ENCODE measurements around the gene POR. TPM values are rescaled to one million over a fixed set of nuclear protein-coding genes. Genes with fewer than 3 reads are reported as not detected.

Gene POR
- total and polyA plus RNA-seq, 2 of the 13 experiments (the other 11 are each of a cell fraction or from before 2014, with no cell fraction given) = 145 to 266 TPM

DNA sequence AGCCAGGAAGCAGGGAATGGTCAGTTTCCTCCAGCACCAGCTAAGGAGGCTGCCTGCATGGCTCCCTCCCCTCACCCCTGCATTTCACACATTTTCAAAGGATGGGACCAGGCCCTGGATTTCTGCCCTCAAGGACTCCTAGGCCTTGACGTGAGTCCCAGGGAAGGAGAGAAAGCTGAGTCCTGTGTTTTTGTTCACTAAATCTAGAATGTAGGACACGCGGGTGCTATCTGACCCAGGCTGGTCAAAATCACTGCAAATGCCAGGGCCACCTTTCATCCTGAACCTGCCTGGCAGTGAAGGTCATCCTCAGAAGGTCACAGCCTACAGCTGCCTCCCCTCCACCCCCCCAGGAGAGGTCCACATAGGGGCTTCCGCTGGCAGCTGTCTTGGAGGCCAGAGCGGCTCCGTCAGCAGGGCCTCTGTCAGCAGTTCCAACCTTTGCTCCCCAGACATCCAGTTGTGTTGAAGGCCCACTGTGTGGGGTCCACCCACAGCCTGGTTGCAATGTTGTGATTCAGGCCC, 18.1 kb upstream of the POR start:
- intact Hi-C loops (cut with micrococcal nuclease; ENCODE audit: unreplicated experiment) = no loop called here
- FAIRE-seq (peak; percentile 63), ATAC-seq (peak; percentile 56), DNase-seq (ENCODE audit: low spot score) (no peak)
- no TSS peak for BruUV-seq (replicated peaks)
- in situ Hi-C loops (cut with HindIII; ENCODE audit: extremely low pct_ligation_motif_present, low pct_unique_long_range_greater_than_20kb) = no loop called here
- Histone ChIP-seq H3K36me3 (replicated peaks in 1 of 2; ENCODE audit: control insufficient read depth in 1 of 2, insufficient read depth in 2 of 2, low read length in 2 of 2) (no peaks in the 10 kb centered on the region), H3K4me1 (ENCODE audit: insufficient read depth, low read length) (peaks cover 60% of the 10 kb centered on the region), H3K9ac (ENCODE audit: insufficient read depth, low read depth, low read length) (peak overlapping the region; percentile 44), H3K9me3 (ENCODE audit: low read length) (no peaks in the 10 kb centered on the region), H3K79me2 (ENCODE audit: insufficient read depth, low read length) (no peaks in the 10 kb centered on the region), H3K4me2 (ENCODE audit: low read depth, low read length) (peak overlapping the region; percentile 66), H3K27me3 (ENCODE audit: control insufficient read depth in 1 of 2, insufficient read depth in 2 of 2, low read length in 2 of 2) (no peaks in the 10 kb centered on the region), H3K4me3 (replicated peaks in 1 of 3; ENCODE audit: insufficient read depth in 1 of 3, low read depth in 2 of 3, low read length in 3 of 3) (peak overlapping the region in 1 of 3 experiments; percentile 17; a peak in 2 of 6 replicates), H3K27ac (ENCODE audit: extremely low read length, insufficient read depth, low read length) (peak overlapping the region; percentile 56), H4K20me1 (ENCODE audit: insufficient read depth, low read length) (no peaks in the 10 kb centered on the region), H2AFZ (ENCODE audit: low read length) (no peak overlapping the region)
- ChIA-PET POLR2A (interaction anchor here (1.2 to 1.3 kb wide), 5 partner anchors 9 to 151 kb away, joined by 3 to 5 read pairs (median 3); partner anchors contain the start of genes MDH2 and STYXL1), CTCF (ENCODE audit: low intra/inter-chr PET ratio, low total read pairs) (no interaction called here)
- 26% methylated on average over 4 of the region's 6 CpGs for WGBS (ENCODE audit: low lambda C conversion rate)
- no peak for TF ChIP-seq ZNF432 (CRISPR knock-in tag; IDR thresholded peaks at IDR 0.05; ENCODE audit: borderline replicate concordance)
- peak; percentile 92 for TF ChIP-seq ZNF687 (CRISPR knock-in tag; IDR thresholded peaks at IDR 0.05)
- TF ChIP-seq, protein P1, sequence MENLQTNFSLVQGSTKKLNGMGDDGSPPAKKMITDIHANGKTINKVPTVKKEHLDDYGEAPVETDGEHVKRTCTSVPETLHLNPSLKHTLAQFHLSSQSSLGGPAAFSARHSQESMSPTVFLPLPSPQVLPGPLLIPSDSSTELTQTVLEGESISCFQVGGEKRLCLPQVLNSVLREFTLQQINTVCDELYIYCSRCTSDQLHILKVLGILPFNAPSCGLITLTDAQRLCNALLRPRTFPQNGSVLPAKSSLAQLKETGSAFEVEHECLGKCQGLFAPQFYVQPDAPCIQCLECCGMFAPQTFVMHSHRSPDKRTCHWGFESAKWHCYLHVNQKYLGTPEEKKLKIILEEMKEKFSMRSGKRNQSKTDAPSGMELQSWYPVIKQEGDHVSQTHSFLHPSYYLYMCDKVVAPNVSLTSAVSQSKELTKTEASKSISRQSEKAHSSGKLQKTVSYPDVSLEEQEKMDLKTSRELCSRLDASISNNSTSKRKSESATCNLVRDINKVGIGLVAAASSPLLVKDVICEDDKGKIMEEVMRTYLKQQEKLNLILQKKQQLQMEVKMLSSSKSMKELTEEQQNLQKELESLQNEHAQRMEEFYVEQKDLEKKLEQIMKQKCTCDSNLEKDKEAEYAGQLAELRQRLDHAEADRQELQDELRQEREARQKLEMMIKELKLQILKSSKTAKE (CRISPR knock-in tag; IDR thresholded peaks at IDR 0.05; ENCODE audit: borderline replicate concordance) = no peak
- TF ChIP-seq NFKB2 (CRISPR knock-in tag; IDR thresholded peaks at IDR 0.05; ENCODE audit: borderline replicate concordance) = no peak
- TF ChIP-seq SPEN (CRISPR knock-in tag; IDR thresholded peaks at IDR 0.05; ENCODE audit: low read depth) = no peak
- no peak for TF ChIP-seq TOPORS (CRISPR knock-in tag; IDR thresholded peaks at IDR 0.05)
- TF ChIP-seq MATR3 (CRISPR knock-in tag; IDR thresholded peaks at IDR 0.05) = no peak
- TF ChIP-seq ZNF160 (CRISPR knock-in tag; IDR thresholded peaks at IDR 0.05) = no peak
- 0 out of 2 replicates have a peak, but pooled peaks have one; percentile 11 for TF ChIP-seq BCL6 (CRISPR knock-in tag; IDR thresholded peaks at IDR 0.05)
- no peak for TF ChIP-seq HES4 (CRISPR knock-in tag; IDR thresholded peaks at IDR 0.05; ENCODE audit: borderline replicate concordance)
- TF ChIP-seq POGZ (CRISPR knock-in tag; IDR thresholded peaks at IDR 0.05) = peak; percentile 55
- TF ChIP-seq ATM (IDR thresholded peaks at IDR 0.05; ENCODE audit: borderline replicate concordance) = no peak
- TF ChIP-seq RARA (CRISPR knock-in tag; IDR thresholded peaks at IDR 0.05) = peak; percentile 59
- 0 out of 2 replicates have a peak, but pooled peaks have one; percentile 40 for TF ChIP-seq KDM6A (CRISPR knock-in tag; IDR thresholded peaks at IDR 0.05; ENCODE audit: low read depth)
- TF ChIP-seq RXRB (CRISPR knock-in tag; IDR thresholded peaks at IDR 0.05; ENCODE audit: borderline replicate concordance) = peak; percentile 53; the same call in 1 of the 2 replicates
- TF ChIP-seq ZFX (CRISPR knock-in tag; IDR thresholded peaks at IDR 0.05; ENCODE audit: low read depth) = peak; percentile 65
- TF ChIP-seq ZBTB7B (CRISPR knock-in tag; IDR thresholded peaks at IDR 0.05) = peak; percentile 81
- no peak for TF ChIP-seq ZNF12 (CRISPR knock-in tag; IDR thresholded peaks at IDR 0.05)
- peak; percentile 58 for TF ChIP-seq ATF7-NPFF (CRISPR knock-in tag; IDR thresholded peaks at IDR 0.05; ENCODE audit: low read depth)
- 0 out of 2 replicates have a peak, but pooled peaks have one; percentile 21 for TF ChIP-seq HNRNPL (IDR thresholded peaks at IDR 0.05; ENCODE audit: low read depth, low read length)
- peak; percentile 99 for TF ChIP-seq ESRRA (CRISPR knock-in tag; IDR thresholded peaks at IDR 0.05; ENCODE audit: low read depth)
